RKO (cell line): ENCODE results near the gene DCST1.

Experiments used
- DNase-seq: peaks from one replicate; pipeline ENCODE4 v3.0.0-alpha.2; 2016; ENCODE audit warnings: low spot score

DCST1 gene

DNA sequence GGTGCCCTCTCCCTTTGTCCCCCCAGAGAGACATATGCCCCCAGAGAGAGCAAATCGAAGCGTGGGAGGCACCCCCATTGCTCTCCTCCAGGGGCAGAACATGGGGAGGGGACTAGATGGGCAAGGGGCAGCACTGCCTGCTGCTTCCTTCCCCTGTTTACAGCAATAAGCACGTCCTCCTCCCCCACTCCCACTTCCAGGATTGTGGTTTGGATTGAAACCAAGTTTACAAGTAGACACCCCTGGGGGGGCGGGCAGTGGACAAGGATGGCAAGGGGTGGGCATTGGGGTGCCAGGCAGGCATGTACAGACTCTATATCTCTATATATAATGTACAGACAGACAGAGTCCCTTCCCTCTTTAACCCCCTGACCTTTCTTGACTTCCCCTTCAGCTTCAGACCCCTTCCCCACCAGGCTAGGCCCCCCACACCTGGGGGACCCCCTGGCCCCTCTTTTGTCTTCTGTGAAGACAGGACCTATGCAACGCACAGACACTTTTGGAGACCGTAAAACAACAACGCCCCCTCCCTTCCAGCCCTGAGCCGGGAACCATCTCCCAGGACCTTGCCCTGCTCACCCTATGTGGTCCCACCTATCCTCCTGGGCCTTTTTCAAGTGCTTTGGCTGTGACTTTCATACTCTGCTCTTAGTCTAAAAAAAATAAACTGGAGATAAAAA lies 53.4 kb downstream of the DCST1 start:
- DNase-seq, result no peak

DNA sequence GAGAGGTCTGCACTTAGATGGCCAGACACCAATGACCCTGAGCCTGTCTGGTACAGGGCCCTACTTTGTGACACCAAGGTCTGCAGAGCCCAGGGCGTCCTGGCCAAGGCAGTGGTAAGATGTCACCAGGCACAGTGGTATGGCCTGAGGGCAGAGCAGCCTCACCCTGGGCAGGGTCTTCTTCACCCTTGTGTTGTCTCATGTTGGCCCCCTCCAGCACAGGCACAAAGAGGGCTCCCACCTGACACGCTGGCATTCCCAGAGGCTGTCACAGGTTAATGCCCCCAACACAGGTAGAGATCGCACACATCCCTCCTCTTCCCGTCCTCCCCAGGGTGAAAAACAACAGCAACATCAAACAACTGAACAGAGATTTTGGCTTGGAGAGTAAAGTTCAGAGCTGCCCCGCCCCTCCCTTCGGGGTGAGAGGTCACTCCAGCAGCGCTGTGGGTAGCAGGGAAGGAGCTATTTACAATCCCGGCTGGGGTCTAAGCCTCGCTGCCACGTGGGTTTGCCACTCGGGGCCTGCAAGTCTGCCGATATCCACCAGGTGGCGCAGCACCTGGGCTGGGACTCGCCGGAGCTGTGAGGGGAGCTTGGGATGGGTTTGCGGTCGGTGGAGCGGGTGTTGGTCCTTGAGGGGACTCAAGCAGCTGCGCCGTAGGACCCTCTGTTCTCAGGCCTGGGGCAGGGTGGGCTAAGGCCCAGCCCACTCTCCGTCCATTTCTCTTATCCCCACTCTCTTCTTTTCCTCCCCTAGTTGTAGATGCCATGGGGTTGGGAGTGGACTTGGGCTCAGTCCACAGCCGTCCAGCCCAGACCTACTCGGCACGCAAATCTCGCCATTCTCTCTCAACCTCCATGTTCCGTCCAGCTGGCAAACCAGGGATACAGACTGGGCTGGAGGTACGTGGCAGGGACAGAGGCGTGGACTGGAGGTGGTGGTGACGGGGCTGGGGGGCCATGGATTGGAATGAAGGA lies 57.7 kb downstream of the DCST1 start:
- peak; percentile 69 for DNase-seq

DNA sequence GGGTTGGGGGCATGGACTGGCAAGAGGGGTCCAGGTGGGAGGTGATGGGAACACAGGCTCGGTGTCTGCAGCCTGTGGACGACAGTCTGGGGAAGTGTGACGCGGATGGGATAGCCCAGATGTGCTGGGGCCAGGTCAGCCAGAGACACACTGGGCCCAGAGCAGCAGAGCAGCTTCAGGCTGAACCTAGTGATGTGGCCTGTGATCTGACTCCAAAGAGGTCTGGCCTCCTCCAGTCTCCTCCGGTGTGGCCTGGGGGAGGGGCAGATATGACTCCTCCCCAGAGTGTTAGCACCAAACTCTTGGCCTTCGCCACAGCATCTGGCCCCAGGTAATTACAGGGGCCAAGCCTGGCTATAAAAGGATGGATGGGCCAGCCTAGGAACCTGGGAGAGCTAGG lies 58.5 kb downstream of the DCST1 start:
- DNase-seq, result no peak

DNA sequence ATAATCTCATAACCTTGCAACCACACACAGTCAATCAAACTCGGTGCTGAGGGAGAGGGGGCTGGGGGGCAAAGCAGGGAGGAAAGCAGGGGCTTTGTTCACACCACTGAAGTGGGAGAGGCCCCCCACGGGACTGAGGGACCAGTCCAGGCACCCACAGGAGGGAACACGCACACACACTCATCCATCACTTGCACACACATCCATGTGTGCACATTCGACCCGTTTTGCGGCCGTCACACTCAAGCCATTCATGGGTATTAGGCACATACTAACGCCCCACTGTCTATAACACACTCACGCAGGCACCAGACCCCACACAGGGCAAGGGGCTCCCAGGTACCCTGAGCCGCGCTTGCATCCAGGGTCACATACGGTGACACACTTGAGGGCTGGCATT lies 59.0 kb downstream of the DCST1 start:
- DNase-seq, result no peak

DNA sequence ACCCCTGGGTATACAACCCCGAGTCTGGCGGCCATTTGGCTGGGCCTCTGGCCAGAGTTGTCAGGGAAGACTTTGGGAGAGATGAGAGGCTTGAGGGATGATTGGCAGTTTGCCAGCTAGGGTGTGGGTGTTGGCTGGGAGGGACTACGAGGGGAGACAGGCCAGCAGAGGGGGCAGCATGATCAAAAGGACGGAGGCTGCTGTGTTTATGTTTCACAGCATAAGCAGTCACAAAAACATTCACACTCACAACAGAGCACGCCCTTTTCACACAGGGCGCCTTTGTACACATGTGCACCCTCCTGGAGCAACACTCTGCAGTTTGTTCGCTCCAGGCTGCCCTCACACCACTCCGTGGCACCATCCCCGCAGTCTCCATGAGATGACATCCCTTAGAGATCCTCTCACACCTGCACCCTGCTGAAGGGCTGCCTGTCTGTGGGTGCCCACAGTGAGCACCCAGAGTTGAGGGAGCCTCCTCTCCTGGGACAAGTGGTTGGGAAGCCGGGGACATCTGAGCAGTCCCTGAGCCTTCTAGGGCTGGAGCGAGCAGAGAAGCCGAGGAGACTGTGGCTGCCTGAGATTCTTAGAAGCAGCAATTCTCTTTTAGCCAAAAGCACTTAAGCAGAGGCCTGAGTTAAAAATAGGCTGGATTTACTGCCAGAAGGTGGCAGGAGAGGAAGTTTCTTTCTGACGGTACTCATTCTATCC lies 60.4 kb downstream of the DCST1 start:
- peak; percentile 64 for DNase-seq

DNA sequence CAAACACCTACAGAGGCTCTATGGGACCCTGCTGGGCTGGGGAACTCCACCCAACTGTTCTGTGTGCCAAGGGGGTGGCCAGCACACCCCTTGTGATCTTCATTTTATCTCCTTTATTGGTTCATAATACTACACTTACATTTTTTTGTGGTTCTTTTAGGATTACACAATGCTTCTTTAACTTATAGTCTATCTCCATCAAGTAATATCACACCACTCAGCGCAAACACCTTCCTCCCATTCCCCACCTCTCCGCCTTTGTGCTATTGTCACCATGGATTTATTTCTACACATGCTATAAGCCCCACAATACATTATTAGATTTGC lies 61.0 kb downstream of the DCST1 start:
- DNase-seq, result no peak

DNA sequence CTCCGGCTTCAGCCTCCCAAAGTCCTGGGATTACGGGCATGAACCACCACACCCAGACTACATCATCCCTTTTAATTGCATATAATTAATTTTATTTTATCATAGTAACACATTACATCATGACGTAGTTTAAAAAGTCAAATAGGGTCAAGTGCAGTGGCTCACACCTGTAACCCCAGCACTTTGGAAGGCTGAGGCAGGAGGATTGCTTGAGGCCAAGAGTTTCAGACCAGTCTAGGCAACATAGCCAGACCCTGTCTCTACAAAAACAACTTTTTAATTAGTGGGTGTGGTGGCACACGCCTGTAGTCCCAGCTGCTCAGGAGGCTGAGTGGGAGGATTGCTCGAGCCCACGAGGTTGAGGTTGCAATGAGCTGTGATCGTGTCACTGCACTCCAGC lies 65.7 kb downstream of the DCST1 start:
- no peak for DNase-seq
